ENCODE results near the gene MEX3D. TPM values are rescaled to one million over a fixed set of nuclear protein-coding genes. Genes with fewer than 3 reads are reported as not detected.
"Not testable (repeated sequence)": the region's sequence is repeated elsewhere in the genome, so short reads cannot be mapped to it uniquely, and the experiment has no call there.

Gene MEX3D
- total RNA-seq, 4 donors from 2014 or later, result 2.4 to 7.9 (median 5.3) TPM

GRCh38 chr19:1540365-1540925 is 27.7 kb downstream of the MEX3D start:
- Histone ChIP-seq H3K27ac (peak overlapping the region in 1 of 4 donors; percentile 22), H3K9me3 (no peaks in the 10 kb centered on the region), H3K27me3 (peaks cover 0 to 36% (median 26%) of the 10 kb centered on the region in 3 donors), H3K4me1 (no peaks in the 10 kb centered on the region), H3K4me3 (no peak overlapping the region), H3K36me3 (no peaks in the 10 kb centered on the region)
- DNase-seq, result no peak
- intact Hi-C loops (cut with DNase I; ENCODE audit: low total_unique reads) (no loop called here), in situ Hi-C loops (cut with MboI; ENCODE audit: low sequenced_read_pairs in 4 of 4) (loop anchor here (5.0 to 25.0 kb wide), 5 partner anchors 132 to 224 kb away; partner anchors contain the start of gene ONECUT3 (in 1 of the 4))
- no peak for ATAC-seq
- no peak for TF ChIP-seq POLR2A (IDR thresholded peaks at IDR 0.05)
- TF ChIP-seq, protein P1, sequence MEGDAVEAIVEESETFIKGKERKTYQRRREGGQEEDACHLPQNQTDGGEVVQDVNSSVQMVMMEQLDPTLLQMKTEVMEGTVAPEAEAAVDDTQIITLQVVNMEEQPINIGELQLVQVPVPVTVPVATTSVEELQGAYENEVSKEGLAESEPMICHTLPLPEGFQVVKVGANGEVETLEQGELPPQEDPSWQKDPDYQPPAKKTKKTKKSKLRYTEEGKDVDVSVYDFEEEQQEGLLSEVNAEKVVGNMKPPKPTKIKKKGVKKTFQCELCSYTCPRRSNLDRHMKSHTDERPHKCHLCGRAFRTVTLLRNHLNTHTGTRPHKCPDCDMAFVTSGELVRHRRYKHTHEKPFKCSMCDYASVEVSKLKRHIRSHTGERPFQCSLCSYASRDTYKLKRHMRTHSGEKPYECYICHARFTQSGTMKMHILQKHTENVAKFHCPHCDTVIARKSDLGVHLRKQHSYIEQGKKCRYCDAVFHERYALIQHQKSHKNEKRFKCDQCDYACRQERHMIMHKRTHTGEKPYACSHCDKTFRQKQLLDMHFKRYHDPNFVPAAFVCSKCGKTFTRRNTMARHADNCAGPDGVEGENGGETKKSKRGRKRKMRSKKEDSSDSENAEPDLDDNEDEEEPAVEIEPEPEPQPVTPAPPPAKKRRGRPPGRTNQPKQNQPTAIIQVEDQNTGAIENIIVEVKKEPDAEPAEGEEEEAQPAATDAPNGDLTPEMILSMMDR (IDR thresholded peaks at IDR 0.05 in 4 of 5, conservative IDR thresholded peaks at IDR 0.05 in 1 of 5), result no peak

GRCh38 chr19:1539749-1540148 is 28.4 kb downstream of the MEX3D start:
- H3K27ac ChIP-seq; DNase-seq; H3K9me3 ChIP-seq; H3K4me3 ChIP-seq; H3K4me1 ChIP-seq; ATAC-seq; intact Hi-C loops (cut with DNase I; ENCODE audit: low total_unique reads); H3K36me3 ChIP-seq: not testable (repeated sequence)
- in situ Hi-C loops (cut with MboI; ENCODE audit: low sequenced_read_pairs in 4 of 4), result loop anchor here (5.0 to 25.0 kb wide), 5 partner anchors 133 to 225 kb away; partner anchors contain the start of gene ONECUT3 (in 1 of the 4)
- peaks cover 0 to 37% (median 23%) of the 10 kb centered on the region in 3 donors for H3K27me3 ChIP-seq

DNA sequence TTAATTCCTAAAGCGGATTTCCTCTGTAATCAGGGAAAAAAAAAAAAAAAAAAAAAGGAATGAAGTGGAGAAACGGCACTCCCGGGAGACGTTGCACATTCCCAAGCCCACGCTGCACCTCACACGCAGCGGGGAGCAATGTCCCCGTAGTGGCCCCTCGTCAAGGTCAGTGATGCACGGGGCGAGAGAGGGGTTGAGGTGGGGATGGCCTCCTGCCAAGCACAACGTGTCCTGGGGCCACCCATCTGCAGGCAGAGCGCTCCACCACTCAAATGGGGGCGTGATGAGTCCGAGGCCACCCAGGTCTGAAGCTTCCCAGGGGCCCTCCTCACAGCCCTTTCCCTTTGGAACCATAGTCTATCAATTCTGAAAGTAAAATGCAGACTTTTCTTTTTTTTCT is 29.1 kb downstream of the MEX3D start:
- Histone ChIP-seq H3K27ac (no peak overlapping the region), H3K4me1 (no peaks in the 10 kb centered on the region), H3K4me3 (no peak overlapping the region), H3K36me3 (no peaks in the 10 kb centered on the region), H3K27me3 (peaks cover 0 to 34% (median 23%) of the 10 kb centered on the region in 3 donors), H3K9me3 (no peaks in the 10 kb centered on the region)
- DNase-seq, result no peak
- in situ Hi-C loops (cut with MboI; ENCODE audit: low sequenced_read_pairs in 4 of 4) (loop anchor here in 1 of 4 donors (25.0 kb wide), 1 partner anchor 223 kb away; the partner anchor contains the start of gene ONECUT3), intact Hi-C loops (cut with DNase I; ENCODE audit: low total_unique reads) (no loop called here)
- ATAC-seq, result no peak
- TF ChIP-seq, protein P1 (IDR thresholded peaks at IDR 0.05 in 4 of 5, conservative IDR thresholded peaks at IDR 0.05 in 1 of 5), result no peak
- no peak for TF ChIP-seq POLR2A (IDR thresholded peaks at IDR 0.05)

DNA sequence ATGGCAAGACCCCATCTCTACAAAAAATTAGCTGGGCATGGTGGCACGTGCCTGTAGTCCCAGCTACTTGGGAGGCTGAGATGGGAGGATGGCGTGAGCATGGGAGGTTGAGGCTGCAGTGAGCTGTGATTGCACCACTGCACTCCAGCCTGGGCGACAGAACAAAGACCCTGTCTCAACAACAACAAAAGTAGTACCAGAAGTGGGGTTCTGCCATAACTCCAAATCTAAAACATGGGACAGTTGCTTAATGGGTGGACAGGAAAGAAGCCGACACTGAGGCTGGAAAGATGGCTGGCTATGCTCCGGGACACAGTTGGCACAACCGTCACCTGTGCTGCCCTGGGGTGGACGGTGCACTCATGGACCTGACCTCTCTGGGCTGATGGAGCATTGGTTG is 32.4 kb downstream of the MEX3D start:
- H3K27me3 ChIP-seq, result peaks cover 0 to 26% (median 12%) of the 10 kb centered on the region in 3 donors
- H3K36me3 ChIP-seq; H3K4me1 ChIP-seq; ATAC-seq; H3K27ac ChIP-seq; intact Hi-C loops (cut with DNase I; ENCODE audit: low total_unique reads); H3K9me3 ChIP-seq; H3K4me3 ChIP-seq; DNase-seq: not testable (repeated sequence)
- in situ Hi-C loops (cut with MboI; ENCODE audit: low sequenced_read_pairs in 4 of 4), result loop anchor here in 1 of 4 donors (25.0 kb wide), 1 partner anchor 227 kb away; the partner anchor contains the start of gene ONECUT3

DNA sequence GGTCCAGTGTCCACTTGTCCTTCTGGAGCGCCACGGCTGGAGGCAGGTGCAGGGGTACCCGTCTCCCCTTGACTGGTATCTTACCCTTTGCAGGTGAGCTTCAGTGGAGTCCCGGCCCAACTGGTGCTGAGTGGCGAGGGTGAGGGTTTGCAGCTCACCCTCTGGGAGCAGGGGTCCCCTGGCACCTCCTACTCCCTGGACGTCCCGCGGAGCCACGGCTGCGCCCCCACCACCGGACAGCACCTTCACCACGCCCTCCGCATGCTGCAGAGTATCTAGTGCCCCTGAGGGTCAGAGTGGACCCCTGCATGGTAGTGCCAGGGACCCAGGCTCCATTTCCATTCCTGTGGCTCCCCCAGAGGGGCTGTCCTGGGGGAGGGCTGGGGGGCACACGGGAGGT is 33.2 kb downstream of the MEX3D start:
- no peak overlapping the region for H3K4me3 ChIP-seq
- peaks cover 2 to 25% (median 10%) of the 10 kb centered on the region in 3 donors for H3K27me3 ChIP-seq
- H3K36me3 ChIP-seq, result no peaks in the 10 kb centered on the region
- intact Hi-C loops (cut with DNase I; ENCODE audit: low total_unique reads) (no loop called here), in situ Hi-C loops (cut with MboI; ENCODE audit: low sequenced_read_pairs in 4 of 4) (loop anchor here in 1 of 4 donors (25.0 kb wide), 1 partner anchor 227 kb away; the partner anchor contains the start of gene ONECUT3)
- ATAC-seq (no peak), DNase-seq (no peak)
- no peaks in the 10 kb centered on the region for H3K9me3 ChIP-seq
- H3K27ac ChIP-seq, result no peak overlapping the region
- H3K4me1 ChIP-seq, result no peaks in the 10 kb centered on the region
- no peak for TF ChIP-seq POLR2A (IDR thresholded peaks at IDR 0.05)
- TF ChIP-seq, protein P1 (IDR thresholded peaks at IDR 0.05 in 4 of 5, conservative IDR thresholded peaks at IDR 0.05 in 1 of 5), result no peak
